ENCODE results near the gene ACADL.

ACADL gene

GRCh38 chr2:210169516-210170195 lies 55.6 kb downstream of the ACADL start:
- no peak for DNase-seq

- DNase-seq: no peak
Measured at GRCh38 chr2:210167227-210167626, 58.0 kb downstream of the ACADL start.

- no peak for DNase-seq
Measured at GRCh38 chr2:210162466-210163124, 62.7 kb downstream of the ACADL start.

- DNase-seq: no peak
Measured at GRCh38 chr2:210159059-210159458, 66.2 kb downstream of the ACADL start.

- no peak for DNase-seq
Measured at GRCh38 chr2:210158236-210158635, 67.0 kb downstream of the ACADL start.

GRCh38 chr2:210157526-210157925 lies 67.7 kb downstream of the ACADL start:
- DNase-seq: no peak

- DNase-seq: no peak
Measured at GRCh38 chr2:210147614-210148013, 77.6 kb downstream of the ACADL start.
